HepG2 (cell line): ENCODE data around the gene THRB. TPM values are rescaled to one million over a fixed set of nuclear protein-coding genes. Genes with fewer than 3 reads are reported as not detected.

Source experiments
- AGO2 ChIP-seq: fragments of 200-400 bp; formaldehyde crosslinking; optimal IDR thresholded peaks from 2 replicates; pipeline ENCODE3; 2017; ENCODE audit warnings: mild to moderate bottlenecking, low read depth, low read length, moderate library complexity
- ELF3 ChIP-seq: IDR thresholded peaks from 2 replicates; pipeline ENCODE4 v1.6.1; 2016; ENCODE audit warnings: missing genetic modification reagents, missing compliant biosample characterization
- FOXA3 ChIP-seq: IDR thresholded peaks from 2 replicates; pipeline ENCODE4 v1.6.1; 2016; ENCODE audit warnings: missing genetic modification reagents, missing compliant biosample characterization
- KDM6A ChIP-seq: IDR thresholded peaks from 2 replicates; pipeline ENCODE4 v1.6.1; 2016; ENCODE audit warnings: low read depth
- KLF16 ChIP-seq, 2 experiments: sonication (generic) in 1 of 2; formaldehyde crosslinking in 1 of 2; IDR thresholded peaks; 2 replicates each; pipeline versions ENCODE4 v1.6.1 to v1.8.0; 2016 to 2023; ENCODE audit warnings: missing genetic modification reagents in 2 of 2, missing compliant biosample characterization in 1 of 2
- MED1 ChIP-seq: sonication (generic); formaldehyde crosslinking; IDR thresholded peaks from 2 replicates; pipeline ENCODE4 v1.4.0; 2020; ENCODE audit warnings: missing genetic modification reagents
- MIXL1 ChIP-seq: IDR thresholded peaks from 2 replicates; pipeline ENCODE4 v1.6.1; 2016
- NCOR1 ChIP-seq: fragments of 200-600 bp; sonication (generic); IDR thresholded peaks from 2 replicates; pipeline ENCODE4 v1.7.0; 2017; ENCODE audit warnings: antibody characterized with exemption, low read length, borderline replicate concordance
- NR2C2 ChIP-seq: sonication (generic); formaldehyde crosslinking; IDR thresholded peaks from 2 replicates; pipeline ENCODE4 v1.4.0; 2020; ENCODE audit warnings: missing genetic modification reagents, mild to moderate bottlenecking, moderate library complexity, borderline replicate concordance
- POGZ ChIP-seq: sonication (generic); formaldehyde crosslinking; IDR thresholded peaks from 2 replicates; pipeline ENCODE4 v1.4.0; 2020; ENCODE audit warnings: mild to moderate bottlenecking, missing genetic modification reagents
- SP140L ChIP-seq: sonication (generic); formaldehyde crosslinking; IDR thresholded peaks from 2 replicates; pipeline ENCODE4 v1.4.0; 2020; ENCODE audit warnings: missing genetic modification reagents, borderline replicate concordance
- TBX2 ChIP-seq: sonication (generic); formaldehyde crosslinking; IDR thresholded peaks from 2 replicates; pipeline ENCODE4 v1.5.0; 2020; ENCODE audit warnings: missing genetic modification reagents, mild to moderate bottlenecking, borderline replicate concordance
- ZNF644 ChIP-seq: IDR thresholded peaks from 2 replicates; pipeline ENCODE4 v1.6.1; 2016; ENCODE audit warnings: low read depth
- polyA plus RNA-seq, 8 experiments: library from polyadenylated mRNA; depleted of rRNA in 3 of 8; stranded (reverse) in 7 of 8; unstranded in 1 of 8; fragments of >200 nt; fragmentation: Illumina TruSeq in 4 of 8; extraction: Trizol in 4 of 8; gene quantifications; 2 replicates each; pipeline versions ENCODE4 v1.2.1 to v1.2.3, GENCODE V29; 2011 to 2016; ENCODE audit warnings: low read depth in 4 of 8, missing spikeins in 1 of 8, mixed read lengths in 1 of 8; ENCODE audit not compliant: insufficient read depth in 1 of 8
- total RNA-seq, 5 experiments: library from RNA; depleted of rRNA; stranded (reverse); fragments of >200 nt; fragmentation: Illumina TruSeq; extraction: Trizol; gene quantifications; 2 replicates each; pipeline ENCODE4 v1.2.3, GENCODE V29; 2016; ENCODE audit warnings: low read depth in 1 of 5
- TF ChIP-seq, protein P1 (sequence below), 2 experiments: fragments of 450-650 bp in 1 of 2; sonication (generic) in 1 of 2; formaldehyde crosslinking; IDR thresholded peaks; 2 replicates each; pipeline versions ENCODE4 v1.5.0 to v1.8.0; 2020 to 2022; ENCODE audit warnings: mild to moderate bottlenecking in 1 of 2, missing genetic modification reagents in 1 of 2
- TF ChIP-seq, protein P2 (sequence below): sonication (generic); formaldehyde crosslinking; IDR thresholded peaks from 2 replicates; pipeline ENCODE4 v1.9.0; 2021; ENCODE audit warnings: missing genetic modification reagents, mild to moderate bottlenecking, borderline replicate concordance
- TF ChIP-seq, protein P3 (sequence below): IDR thresholded peaks from 2 replicates; pipeline ENCODE4 v1.6.1; 2018; ENCODE audit warnings: missing genetic modification reagents
- TF ChIP-seq, protein P4 (sequence below): sonication (generic); formaldehyde crosslinking; conservative IDR thresholded peaks from 2 replicates; pipeline ENCODE4 v1.4.0; 2020; ENCODE audit warnings: mild to moderate bottlenecking, missing genetic modification reagents, moderate library complexity
- TF ChIP-seq, protein P5 (sequence below): sonication (generic); formaldehyde crosslinking; IDR thresholded peaks from 2 replicates; pipeline ENCODE4 v1.4.0; 2020; ENCODE audit warnings: missing genetic modification reagents, borderline replicate concordance

Gene THRB
- total and polyA plus RNA-seq, 2 of the 13 experiments (the other 11 are each of a cell fraction or from before 2014, with no cell fraction given): 4.7 to 22.7 TPM

DNA sequence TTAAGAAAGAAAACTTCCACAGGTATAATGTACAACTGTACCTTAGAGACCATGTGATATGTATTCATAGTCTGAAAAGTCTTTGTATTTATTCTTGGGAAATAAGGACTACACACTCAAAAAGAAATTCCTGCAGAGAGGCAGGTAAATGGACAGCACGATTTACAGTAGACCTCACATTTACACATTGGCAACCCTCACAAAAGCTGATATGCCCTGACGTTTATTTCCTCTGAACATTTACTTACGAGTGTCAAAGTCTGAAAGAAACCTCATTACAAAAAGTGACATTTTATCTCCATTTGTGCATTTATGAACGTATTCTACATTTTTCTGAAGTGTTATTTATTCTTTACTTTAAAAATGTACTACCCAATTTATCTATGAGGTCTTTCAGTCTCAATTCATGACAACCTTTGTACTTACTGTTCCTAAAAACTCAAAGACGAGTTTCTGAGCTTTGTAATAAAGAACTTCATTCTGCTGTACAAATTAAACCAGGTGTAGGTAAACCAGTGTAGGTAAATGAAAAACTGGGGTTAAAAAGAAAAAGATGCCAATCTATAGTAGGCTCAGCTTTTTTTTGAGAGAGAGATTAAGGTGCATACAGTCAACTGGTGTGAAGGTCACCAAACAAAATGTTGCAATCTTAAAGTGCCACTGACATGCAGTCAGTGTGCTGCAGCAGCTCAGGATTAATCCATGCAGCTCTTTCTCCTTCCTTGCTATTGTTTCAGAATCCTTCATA, 44.3 kb downstream of the THRB start (continued):
- TF ChIP-seq, protein P1, sequence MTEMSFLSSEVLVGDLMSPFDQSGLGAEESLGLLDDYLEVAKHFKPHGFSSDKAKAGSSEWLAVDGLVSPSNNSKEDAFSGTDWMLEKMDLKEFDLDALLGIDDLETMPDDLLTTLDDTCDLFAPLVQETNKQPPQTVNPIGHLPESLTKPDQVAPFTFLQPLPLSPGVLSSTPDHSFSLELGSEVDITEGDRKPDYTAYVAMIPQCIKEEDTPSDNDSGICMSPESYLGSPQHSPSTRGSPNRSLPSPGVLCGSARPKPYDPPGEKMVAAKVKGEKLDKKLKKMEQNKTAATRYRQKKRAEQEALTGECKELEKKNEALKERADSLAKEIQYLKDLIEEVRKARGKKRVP (CRISPR knock-in tag; IDR thresholded peaks at IDR 0.05): peak in 1 of 2 experiments; percentile 73; a peak in 2 of 4 replicates
- TF ChIP-seq, protein P2, sequence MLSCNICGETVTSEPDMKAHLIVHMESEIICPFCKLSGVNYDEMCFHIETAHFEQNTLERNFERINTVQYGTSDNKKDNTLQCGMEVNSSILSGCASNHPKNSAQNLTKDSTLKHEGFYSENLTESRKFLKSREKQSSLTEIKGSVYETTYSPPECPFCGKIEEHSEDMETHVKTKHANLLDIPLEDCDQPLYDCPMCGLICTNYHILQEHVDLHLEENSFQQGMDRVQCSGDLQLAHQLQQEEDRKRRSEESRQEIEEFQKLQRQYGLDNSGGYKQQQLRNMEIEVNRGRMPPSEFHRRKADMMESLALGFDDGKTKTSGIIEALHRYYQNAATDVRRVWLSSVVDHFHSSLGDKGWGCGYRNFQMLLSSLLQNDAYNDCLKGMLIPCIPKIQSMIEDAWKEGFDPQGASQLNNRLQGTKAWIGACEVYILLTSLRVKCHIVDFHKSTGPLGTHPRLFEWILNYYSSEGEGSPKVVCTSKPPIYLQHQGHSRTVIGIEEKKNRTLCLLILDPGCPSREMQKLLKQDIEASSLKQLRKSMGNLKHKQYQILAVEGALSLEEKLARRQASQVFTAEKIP: no peak
- TF ChIP-seq, protein P3, sequence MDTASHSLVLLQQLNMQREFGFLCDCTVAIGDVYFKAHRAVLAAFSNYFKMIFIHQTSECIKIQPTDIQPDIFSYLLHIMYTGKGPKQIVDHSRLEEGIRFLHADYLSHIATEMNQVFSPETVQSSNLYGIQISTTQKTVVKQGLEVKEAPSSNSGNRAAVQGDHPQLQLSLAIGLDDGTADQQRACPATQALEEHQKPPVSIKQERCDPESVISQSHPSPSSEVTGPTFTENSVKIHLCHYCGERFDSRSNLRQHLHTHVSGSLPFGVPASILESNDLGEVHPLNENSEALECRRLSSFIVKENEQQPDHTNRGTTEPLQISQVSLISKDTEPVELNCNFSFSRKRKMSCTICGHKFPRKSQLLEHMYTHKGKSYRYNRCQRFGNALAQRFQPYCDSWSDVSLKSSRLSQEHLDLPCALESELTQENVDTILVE (CRISPR knock-in tag): peak; percentile 55; the same call in 1 of the 2 replicates
- peak; percentile 88 for TF ChIP-seq NCOR1
- TF ChIP-seq, protein P4, sequence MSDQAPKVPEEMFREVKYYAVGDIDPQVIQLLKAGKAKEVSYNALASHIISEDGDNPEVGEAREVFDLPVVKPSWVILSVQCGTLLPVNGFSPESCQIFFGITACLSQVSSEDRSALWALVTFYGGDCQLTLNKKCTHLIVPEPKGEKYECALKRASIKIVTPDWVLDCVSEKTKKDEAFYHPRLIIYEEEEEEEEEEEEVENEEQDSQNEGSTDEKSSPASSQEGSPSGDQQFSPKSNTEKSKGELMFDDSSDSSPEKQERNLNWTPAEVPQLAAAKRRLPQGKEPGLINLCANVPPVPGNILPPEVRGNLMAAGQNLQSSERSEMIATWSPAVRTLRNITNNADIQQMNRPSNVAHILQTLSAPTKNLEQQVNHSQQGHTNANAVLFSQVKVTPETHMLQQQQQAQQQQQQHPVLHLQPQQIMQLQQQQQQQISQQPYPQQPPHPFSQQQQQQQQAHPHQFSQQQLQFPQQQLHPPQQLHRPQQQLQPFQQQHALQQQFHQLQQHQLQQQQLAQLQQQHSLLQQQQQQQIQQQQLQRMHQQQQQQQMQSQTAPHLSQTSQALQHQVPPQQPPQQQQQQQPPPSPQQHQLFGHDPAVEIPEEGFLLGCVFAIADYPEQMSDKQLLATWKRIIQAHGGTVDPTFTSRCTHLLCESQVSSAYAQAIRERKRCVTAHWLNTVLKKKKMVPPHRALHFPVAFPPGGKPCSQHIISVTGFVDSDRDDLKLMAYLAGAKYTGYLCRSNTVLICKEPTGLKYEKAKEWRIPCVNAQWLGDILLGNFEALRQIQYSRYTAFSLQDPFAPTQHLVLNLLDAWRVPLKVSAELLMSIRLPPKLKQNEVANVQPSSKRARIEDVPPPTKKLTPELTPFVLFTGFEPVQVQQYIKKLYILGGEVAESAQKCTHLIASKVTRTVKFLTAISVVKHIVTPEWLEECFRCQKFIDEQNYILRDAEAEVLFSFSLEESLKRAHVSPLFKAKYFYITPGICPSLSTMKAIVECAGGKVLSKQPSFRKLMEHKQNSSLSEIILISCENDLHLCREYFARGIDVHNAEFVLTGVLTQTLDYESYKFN (CRISPR knock-in tag): peak; percentile 87
- TF ChIP-seq ELF3 (CRISPR knock-in tag): 0 out of 2 replicates have a peak, but pooled peaks have one; percentile 33
- TF ChIP-seq NR2C2 (CRISPR knock-in tag): peak; percentile 28; the same call in 1 of the 2 replicates
- peak; percentile 73 for TF ChIP-seq FOXA3 (CRISPR knock-in tag)
- TF ChIP-seq ZNF644 (CRISPR knock-in tag): peak; percentile 39; the same call in 1 of the 2 replicates
- TF ChIP-seq TBX2 (CRISPR knock-in tag): peak; percentile 43; the same call in 1 of the 2 replicates
- no peak for TF ChIP-seq AGO2
- TF ChIP-seq, protein P5, sequence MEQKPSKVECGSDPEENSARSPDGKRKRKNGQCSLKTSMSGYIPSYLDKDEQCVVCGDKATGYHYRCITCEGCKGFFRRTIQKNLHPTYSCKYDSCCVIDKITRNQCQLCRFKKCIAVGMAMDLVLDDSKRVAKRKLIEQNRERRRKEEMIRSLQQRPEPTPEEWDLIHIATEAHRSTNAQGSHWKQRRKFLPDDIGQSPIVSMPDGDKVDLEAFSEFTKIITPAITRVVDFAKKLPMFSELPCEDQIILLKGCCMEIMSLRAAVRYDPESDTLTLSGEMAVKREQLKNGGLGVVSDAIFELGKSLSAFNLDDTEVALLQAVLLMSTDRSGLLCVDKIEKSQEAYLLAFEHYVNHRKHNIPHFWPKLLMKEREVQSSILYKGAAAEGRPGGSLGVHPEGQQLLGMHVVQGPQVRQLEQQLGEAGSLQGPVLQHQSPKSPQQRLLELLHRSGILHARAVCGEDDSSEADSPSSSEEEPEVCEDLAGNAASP (CRISPR knock-in tag): peak; percentile 98
- TF ChIP-seq KLF16 (CRISPR knock-in tag; IDR thresholded peaks at IDR 0.05): peak in 1 of 2 experiments; percentile 28; a peak in 1 of 4 replicates
- peak; percentile 57 for TF ChIP-seq POGZ
- peak; percentile 76 for TF ChIP-seq MED1 (CRISPR knock-in tag)
- peak; percentile 50; the same call in 1 of the 2 replicates for TF ChIP-seq SP140L
- TF ChIP-seq KDM6A (CRISPR knock-in tag): peak; percentile 53; the same call in 1 of the 2 replicates
- peak; percentile 78; the same call in 1 of the 2 replicates for TF ChIP-seq MIXL1 (CRISPR knock-in tag)
